ENCODE data around the gene FKBP4. TPM values are rescaled to one million over a fixed set of nuclear protein-coding genes. Genes with fewer than 3 reads are reported as not detected.
A peak's percentile ranks its signal among the peaks of the same experiment; 100 is the strongest.

The FKBP4 gene
- polyA plus RNA-seq, 4 donors: 20.3 to 48.6 (median 34.4) TPM

DNA sequence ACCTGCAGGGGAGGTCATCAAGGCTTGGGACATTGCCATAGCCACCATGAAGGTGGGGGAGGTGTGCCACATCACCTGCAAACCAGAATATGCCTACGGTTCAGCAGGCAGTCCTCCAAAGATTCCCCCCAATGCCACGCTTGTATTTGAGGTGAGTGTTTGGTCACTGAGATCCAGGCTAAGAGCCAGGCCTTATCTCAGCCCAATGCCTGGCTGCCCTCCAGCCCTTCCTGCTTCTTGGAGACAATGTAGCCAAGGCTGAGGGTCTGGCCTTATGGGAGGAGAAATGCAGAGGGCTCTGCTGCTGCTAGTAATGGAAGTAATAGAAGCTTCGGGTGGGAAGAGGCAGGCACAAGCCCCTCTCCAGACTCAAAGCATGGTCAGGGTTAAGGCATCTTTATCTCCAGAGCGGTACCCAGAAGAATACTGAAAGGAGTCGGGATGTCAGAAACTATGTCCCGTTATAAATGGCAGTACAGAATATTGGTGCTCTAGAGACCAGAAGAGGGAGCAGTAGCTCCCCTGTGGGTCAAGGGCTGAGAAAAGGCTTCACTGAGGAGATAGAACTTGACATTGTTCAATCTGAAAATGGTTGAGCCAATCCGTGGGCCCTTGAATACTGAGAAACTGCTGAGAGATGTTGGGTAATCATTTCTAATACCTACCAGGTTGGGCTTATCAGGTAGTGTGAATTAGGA is 3.1 kb downstream of the FKBP4 start:
- no peak for FAIRE-seq
- peaks cover 16 to 44% (median 18%) of the 10 kb centered on the region in 3 donors for H3K36me3 ChIP-seq (ENCODE audit: control insufficient read depth in 3 of 3, insufficient read depth in 2 of 3, low read depth in 1 of 3, low read length in 3 of 3)

DNA sequence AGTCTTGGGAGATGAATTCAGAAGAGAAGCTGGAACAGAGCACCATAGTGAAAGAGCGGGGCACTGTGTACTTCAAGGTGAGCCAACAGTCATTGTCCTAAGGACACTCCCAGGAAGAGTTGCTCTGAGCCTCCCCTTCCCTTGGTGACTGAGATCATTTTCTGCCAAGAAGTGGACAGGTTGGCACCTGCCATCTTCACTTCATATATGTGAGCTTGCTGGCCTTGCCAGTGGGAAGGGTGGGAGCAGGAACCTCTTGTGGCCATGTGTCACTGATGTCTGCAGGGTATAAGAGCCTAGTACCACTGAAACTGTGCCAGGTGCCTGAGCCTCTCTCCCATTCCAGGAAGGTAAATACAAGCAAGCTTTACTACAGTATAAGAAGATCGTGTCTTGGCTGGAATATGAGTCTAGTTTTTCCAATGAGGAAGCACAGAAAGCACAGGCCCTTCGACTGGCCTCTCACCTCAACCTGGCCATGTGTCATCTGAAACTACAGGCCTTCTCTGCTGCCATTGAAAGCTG is 5.3 kb downstream of the FKBP4 start:
- FAIRE-seq (no peak), DNase-seq (no peak)
- 76 to 88% (median 83%) methylated on average over 3 of the region's 3 CpGs for WGBS, 3 donors
- Histone ChIP-seq H3K27me3 (ENCODE audit: control insufficient read depth in 3 of 3, insufficient read depth in 3 of 3, low read length in 3 of 3) (no peaks in the 10 kb centered on the region), H3K27ac (ENCODE audit: low read depth in 1 of 3, low read length in 2 of 3) (no peak overlapping the region), H3K36me3 (ENCODE audit: control insufficient read depth in 3 of 3, insufficient read depth in 2 of 3, low read depth in 1 of 3, low read length in 3 of 3) (peaks cover 18 to 58% (median 21%) of the 10 kb centered on the region in 3 donors), H3K4me1 (ENCODE audit: control insufficient read depth in 3 of 3, insufficient read depth in 2 of 3, low read depth in 1 of 3, low read length in 2 of 3) (peaks cover 0 to 12% (median 0%) of the 10 kb centered on the region in 3 donors), H3K9me3 (ENCODE audit: control insufficient read depth in 2 of 2, insufficient read depth in 1 of 2, low read depth in 1 of 2, low read length in 1 of 2) (no peaks in the 10 kb centered on the region), H3K4me3 (ENCODE audit: low read depth in 1 of 3, low read length in 3 of 3) (no peak overlapping the region)

More for the DNA sequence above, 3.1 kb downstream of the FKBP4 start:
- Histone ChIP-seq H3K4me3 (ENCODE audit: low read depth in 1 of 3, low read length in 3 of 3) (no peak overlapping the region), H3K27me3 (ENCODE audit: control insufficient read depth in 3 of 3, insufficient read depth in 3 of 3, low read length in 3 of 3) (peaks cover 0 to 7% (median 0%) of the 10 kb centered on the region in 3 donors), H3K4me1 (ENCODE audit: control insufficient read depth in 3 of 3, insufficient read depth in 2 of 3, low read depth in 1 of 3, low read length in 2 of 3) (peaks cover 0 to 10% (median 0%) of the 10 kb centered on the region in 3 donors), H3K27ac (ENCODE audit: low read depth in 1 of 3, low read length in 2 of 3) (no peak overlapping the region), H3K9me3 (ENCODE audit: control insufficient read depth in 2 of 2, insufficient read depth in 1 of 2, low read depth in 1 of 2, low read length in 1 of 2) (no peaks in the 10 kb centered on the region)
- DNase-seq: no peak
- WGBS, 3 donors: 61 to 77% (median 65%) methylated on average over 7 of the region's 7 CpGs

DNA sequence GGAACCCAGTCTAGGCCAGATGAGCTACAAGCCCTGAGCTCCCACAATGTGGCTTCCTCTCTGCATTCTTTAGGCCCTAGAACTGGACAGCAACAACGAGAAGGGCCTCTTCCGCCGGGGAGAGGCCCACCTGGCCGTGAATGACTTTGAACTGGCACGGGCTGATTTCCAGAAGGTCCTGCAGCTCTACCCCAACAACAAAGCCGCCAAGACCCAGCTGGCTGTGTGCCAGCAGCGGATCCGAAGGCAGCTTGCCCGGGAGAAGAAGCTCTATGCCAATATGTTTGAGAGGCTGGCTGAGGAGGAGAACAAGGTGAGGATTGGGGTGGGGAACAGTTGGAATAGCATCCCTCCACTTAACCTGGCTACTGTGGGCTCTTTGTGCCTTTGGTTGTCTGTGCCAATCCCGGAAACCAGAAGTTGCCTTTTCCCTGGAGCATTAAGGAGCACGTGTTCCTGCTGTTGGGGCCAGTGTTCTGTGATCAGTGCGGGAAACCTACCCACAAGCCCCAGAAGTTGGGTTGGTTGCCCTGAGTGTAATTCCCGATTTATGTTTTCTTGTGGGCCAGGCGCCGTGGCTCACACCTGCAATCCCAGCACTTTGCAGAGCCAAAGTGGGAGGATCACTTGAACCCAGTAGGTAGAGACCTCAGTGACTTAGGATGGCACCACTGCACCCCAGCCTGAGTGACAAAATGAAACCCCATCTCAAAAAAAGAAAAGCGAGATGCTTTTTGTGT is 6.4 kb downstream of the FKBP4 start:
- Histone ChIP-seq H3K4me1 (ENCODE audit: control insufficient read depth in 3 of 3, insufficient read depth in 2 of 3, low read depth in 1 of 3, low read length in 2 of 3) (peaks cover 0 to 12% (median 0%) of the 10 kb centered on the region in 3 donors), H3K27me3 (ENCODE audit: control insufficient read depth in 3 of 3, insufficient read depth in 3 of 3, low read length in 3 of 3) (no peaks in the 10 kb centered on the region), H3K9me3 (ENCODE audit: control insufficient read depth in 2 of 2, insufficient read depth in 1 of 2, low read depth in 1 of 2, low read length in 1 of 2) (no peaks in the 10 kb centered on the region), H3K36me3 (ENCODE audit: control insufficient read depth in 3 of 3, insufficient read depth in 2 of 3, low read depth in 1 of 3, low read length in 3 of 3) (peaks cover 21 to 62% (median 22%) of the 10 kb centered on the region in 3 donors), H3K4me3 (ENCODE audit: low read depth in 1 of 3, low read length in 3 of 3) (no peak overlapping the region), H3K27ac (ENCODE audit: low read depth in 1 of 3, low read length in 2 of 3) (no peak overlapping the region)
- no peak for FAIRE-seq
- DNase-seq: no peak
- WGBS, 3 donors: 77 to 82% (median 80%) methylated on average over 16 of the region's 16 CpGs

DNA sequence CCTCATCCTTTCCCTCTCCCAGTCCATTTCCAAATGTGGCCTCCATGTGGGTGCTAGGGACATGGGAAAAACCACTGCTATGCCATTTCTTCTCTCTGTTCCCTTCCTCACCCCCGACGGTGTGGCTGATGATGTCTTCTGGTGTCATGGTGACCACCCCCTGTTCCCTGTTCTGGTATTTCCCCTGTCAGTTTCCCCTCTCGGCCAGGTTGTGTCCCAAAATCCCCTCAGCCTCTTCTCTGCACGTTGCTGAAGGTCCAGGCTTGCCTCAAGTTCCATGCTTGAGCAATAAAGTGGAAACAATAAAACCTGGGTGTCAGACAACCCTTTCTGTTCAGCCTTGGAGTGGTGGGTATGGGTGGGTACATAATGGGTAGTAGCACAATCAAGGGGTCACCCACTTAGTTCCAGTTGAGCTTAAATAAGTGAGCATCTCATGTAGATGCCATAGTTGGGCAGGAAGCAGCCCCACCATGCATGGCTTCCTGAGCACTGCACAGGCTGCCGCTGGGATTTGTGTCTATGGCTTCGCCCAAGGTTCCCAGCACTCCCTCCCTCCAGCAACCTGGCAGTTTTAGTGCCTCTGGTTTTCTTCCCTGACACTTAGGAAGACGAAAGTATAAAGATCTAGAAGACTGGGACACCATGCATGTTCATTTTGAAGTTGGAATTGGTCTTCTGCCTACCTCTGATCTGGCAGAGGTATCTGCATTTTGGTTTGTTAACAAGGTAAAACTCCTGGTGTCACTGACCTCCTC is 9.0 kb downstream of the FKBP4 start:
- 77 to 83% (median 80%) methylated on average over 7 of the region's 7 CpGs for WGBS, 3 donors
- FAIRE-seq (no peak), DNase-seq (no peak)
- Histone ChIP-seq H3K27me3 (ENCODE audit: control insufficient read depth in 3 of 3, insufficient read depth in 3 of 3, low read length in 3 of 3) (no peaks in the 10 kb centered on the region), H3K4me3 (ENCODE audit: low read depth in 1 of 3, low read length in 3 of 3) (no peak overlapping the region), H3K36me3 (ENCODE audit: control insufficient read depth in 3 of 3, insufficient read depth in 2 of 3, low read depth in 1 of 3, low read length in 3 of 3) (peaks cover 20 to 53% (median 22%) of the 10 kb centered on the region in 3 donors), H3K4me1 (ENCODE audit: control insufficient read depth in 3 of 3, insufficient read depth in 2 of 3, low read depth in 1 of 3, low read length in 2 of 3) (peaks cover 0 to 7% (median 0%) of the 10 kb centered on the region in 3 donors), H3K27ac (ENCODE audit: low read depth in 1 of 3, low read length in 2 of 3) (peak overlapping the region in 1 of 3 donors; percentile 39), H3K9me3 (ENCODE audit: control insufficient read depth in 2 of 2, insufficient read depth in 1 of 2, low read depth in 1 of 2, low read length in 1 of 2) (no peaks in the 10 kb centered on the region)

DNA sequence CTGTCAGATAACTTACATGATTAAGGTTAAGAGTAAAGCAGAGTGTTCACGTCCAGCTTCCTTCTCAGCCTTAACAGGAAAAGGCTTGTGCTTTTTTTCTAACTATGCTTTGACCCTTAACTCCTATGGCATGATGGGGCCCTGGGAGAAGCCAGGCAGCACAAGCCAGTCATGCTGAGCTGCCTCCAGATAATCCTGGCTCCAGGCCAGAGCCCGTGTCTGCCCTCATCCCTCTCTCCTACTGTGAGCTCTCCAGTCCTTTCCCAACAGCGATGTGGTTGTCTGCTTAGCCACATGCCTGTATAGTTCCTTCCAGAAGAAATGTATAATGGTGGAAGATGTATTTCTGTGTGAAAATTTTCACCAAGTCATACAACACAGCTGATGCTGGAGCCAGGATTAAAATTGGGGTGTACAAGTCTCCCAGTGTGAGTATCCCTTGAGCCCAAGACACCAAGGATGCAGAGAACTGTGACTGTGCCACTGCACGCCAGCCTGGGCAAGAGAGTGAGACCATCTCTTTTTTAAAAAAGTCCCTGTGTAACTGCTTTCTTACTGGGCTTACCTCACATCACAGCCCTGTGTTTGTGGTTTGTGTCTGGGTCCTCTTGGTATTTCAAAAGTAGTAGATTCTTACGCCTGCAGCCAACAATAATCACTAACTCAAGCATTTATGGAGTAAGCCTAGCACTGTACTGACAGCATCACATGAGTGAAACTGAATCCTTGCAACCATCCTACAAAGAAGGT is 9.8 kb downstream of the FKBP4 start:
- no peak for FAIRE-seq
- peak overlapping the region in 1 of 3 donors; percentile 39 for H3K27ac ChIP-seq (ENCODE audit: low read depth in 1 of 3, low read length in 2 of 3)
- WGBS, 3 donors: 61 to 72% (median 64%) methylated on average over 5 of the region's 5 CpGs

DNA sequence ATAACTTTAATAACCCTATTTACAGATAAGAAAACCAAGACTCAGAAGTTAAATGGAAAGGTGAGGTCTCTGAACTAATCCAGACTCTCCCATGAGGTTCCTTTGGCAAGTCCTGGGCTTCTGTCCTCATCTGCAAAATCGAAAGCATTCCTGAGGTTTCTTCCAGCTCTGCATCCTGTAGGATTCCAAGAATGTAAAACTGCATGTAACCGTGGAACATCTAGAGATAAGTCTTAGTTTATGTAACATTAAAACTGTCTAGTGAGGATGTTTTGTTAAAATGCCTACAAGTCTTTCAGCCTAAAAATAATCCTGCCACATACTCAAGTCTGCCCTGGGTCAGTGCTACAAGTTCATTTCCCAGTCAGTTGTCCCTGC is 10.4 kb downstream of the FKBP4 start:
- Histone ChIP-seq H3K4me1 (ENCODE audit: control insufficient read depth in 3 of 3, insufficient read depth in 2 of 3, low read depth in 1 of 3, low read length in 2 of 3) (peaks cover 0 to 7% (median 0%) of the 10 kb centered on the region in 3 donors), H3K27me3 (ENCODE audit: control insufficient read depth in 3 of 3, insufficient read depth in 3 of 3, low read length in 3 of 3) (no peaks in the 10 kb centered on the region), H3K9me3 (ENCODE audit: control insufficient read depth in 2 of 2, insufficient read depth in 1 of 2, low read depth in 1 of 2, low read length in 1 of 2) (no peaks in the 10 kb centered on the region), H3K4me3 (ENCODE audit: low read depth in 1 of 3, low read length in 3 of 3) (no peak overlapping the region), H3K27ac (ENCODE audit: low read depth in 1 of 3, low read length in 2 of 3) (no peak overlapping the region), H3K36me3 (ENCODE audit: control insufficient read depth in 3 of 3, insufficient read depth in 2 of 3, low read depth in 1 of 3, low read length in 3 of 3) (peaks cover 15 to 45% (median 21%) of the 10 kb centered on the region in 3 donors)
- WGBS, 3 donors: 54 to 60% (median 60%) methylated on average over 2 of the region's 2 CpGs
- DNase-seq (no peak), FAIRE-seq (no peak)

More for the DNA sequence above, 9.8 kb downstream of the FKBP4 start:
- DNase-seq: peak in 1 of 2 donors; percentile 67
- H3K4me1 ChIP-seq (ENCODE audit: control insufficient read depth in 3 of 3, insufficient read depth in 2 of 3, low read depth in 1 of 3, low read length in 2 of 3): peaks cover 0 to 7% (median 0%) of the 10 kb centered on the region in 3 donors
- peaks cover 15 to 49% (median 21%) of the 10 kb centered on the region in 3 donors for H3K36me3 ChIP-seq (ENCODE audit: control insufficient read depth in 3 of 3, insufficient read depth in 2 of 3, low read depth in 1 of 3, low read length in 3 of 3)
- no peak overlapping the region for H3K4me3 ChIP-seq (ENCODE audit: low read depth in 1 of 3, low read length in 3 of 3)
- H3K9me3 ChIP-seq (ENCODE audit: control insufficient read depth in 2 of 2, insufficient read depth in 1 of 2, low read depth in 1 of 2, low read length in 1 of 2): no peaks in the 10 kb centered on the region
- no peaks in the 10 kb centered on the region for H3K27me3 ChIP-seq (ENCODE audit: control insufficient read depth in 3 of 3, insufficient read depth in 3 of 3, low read length in 3 of 3)

DNA sequence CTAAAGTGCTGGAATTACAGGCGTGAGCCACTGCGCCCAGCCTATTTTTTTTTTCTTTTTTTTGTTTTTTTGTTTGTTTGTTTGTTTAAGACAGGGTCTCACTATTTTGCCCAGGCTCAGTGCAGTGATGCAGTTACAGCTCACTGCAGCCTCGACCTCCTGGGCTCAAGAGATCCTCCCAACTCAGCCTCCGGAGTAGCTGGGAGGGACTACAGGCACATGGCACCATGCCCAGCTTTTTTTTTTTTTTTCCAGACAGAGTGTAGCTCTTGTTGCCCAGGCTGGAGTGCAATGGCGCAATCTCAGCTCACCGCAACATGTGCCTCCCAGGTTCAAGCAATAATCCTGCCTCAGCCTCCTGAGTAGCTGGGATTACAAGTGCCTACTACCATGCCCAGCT is 11.9 kb downstream of the FKBP4 start:
- WGBS, 3 donors: 85 to 88% (median 88%) methylated on average over 6 of the region's 6 CpGs
- Histone ChIP-seq H3K27me3 (ENCODE audit: control insufficient read depth in 3 of 3, insufficient read depth in 3 of 3, low read length in 3 of 3) (no peaks in the 10 kb centered on the region), H3K27ac (ENCODE audit: low read depth in 1 of 3, low read length in 2 of 3) (no peak overlapping the region), H3K4me3 (ENCODE audit: low read depth in 1 of 3, low read length in 3 of 3) (no peak overlapping the region), H3K9me3 (ENCODE audit: control insufficient read depth in 2 of 2, insufficient read depth in 1 of 2, low read depth in 1 of 2, low read length in 1 of 2) (no peaks in the 10 kb centered on the region), H3K36me3 (ENCODE audit: control insufficient read depth in 3 of 3, insufficient read depth in 2 of 3, low read depth in 1 of 3, low read length in 3 of 3) (peaks cover 6 to 31% (median 9%) of the 10 kb centered on the region in 3 donors), H3K4me1 (ENCODE audit: control insufficient read depth in 3 of 3, insufficient read depth in 2 of 3, low read depth in 1 of 3, low read length in 2 of 3) (peaks cover 0 to 7% (median 0%) of the 10 kb centered on the region in 3 donors)
- DNase-seq: no peak
- FAIRE-seq: no peak

Data from small intestine (tissue), 7 donors.